Limb (tissue), 2 donors: Measurements from ENCODE around the gene POU2AF1.
"Not testable (repeated sequence)": the region's sequence is repeated elsewhere in the genome, so short reads cannot be mapped to it uniquely, and the experiment has no call there.

Source experiments
- DNase-seq, 2 donors: peaks; one replicate each; pipeline ENCODE4 v3.0.0-alpha.2; 2016; ENCODE audit errors: extremely low spot score in 2 of 2

POU2AF1 gene

DNA sequence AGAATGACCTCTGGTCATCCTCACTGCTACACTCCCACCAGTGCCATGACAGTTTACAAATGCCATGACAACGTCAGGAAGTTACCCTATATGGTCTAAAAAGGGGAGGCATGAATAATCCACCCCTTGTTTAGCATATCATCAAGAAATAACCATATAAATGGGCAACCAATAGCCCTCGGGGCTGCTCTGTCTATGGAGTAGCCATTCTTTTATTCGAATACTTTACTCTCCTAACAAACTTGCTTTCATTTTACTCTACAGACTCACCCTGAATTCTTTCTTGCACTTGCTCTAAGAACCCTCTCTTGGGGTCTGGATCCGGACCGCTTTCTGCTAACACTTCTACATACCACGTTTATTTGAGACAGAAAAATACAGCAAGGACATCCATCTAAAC lies 58.9 kb downstream of the POU2AF1 start:
- not testable (repeated sequence) for DNase-seq

DNA sequence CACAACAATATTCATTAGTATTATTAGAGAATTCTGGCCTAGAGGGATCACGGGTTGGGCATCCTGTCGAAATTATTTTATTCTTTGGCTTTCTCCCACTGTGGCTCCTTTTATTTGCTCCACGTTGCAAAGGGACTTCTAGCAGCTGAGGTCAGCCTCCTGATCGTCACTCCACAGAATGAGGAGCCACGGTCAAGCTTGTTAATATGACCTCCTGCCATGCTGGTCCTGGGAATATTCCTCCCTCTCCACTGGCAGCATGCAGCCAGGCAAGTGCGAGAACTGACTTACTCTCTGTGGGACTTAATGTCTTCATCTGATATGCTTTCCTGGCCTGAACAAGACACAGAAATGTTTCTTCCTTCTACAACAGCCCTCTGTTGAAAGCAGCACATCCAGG lies 59.8 kb downstream of the POU2AF1 start:
- DNase-seq = no peak

DNA sequence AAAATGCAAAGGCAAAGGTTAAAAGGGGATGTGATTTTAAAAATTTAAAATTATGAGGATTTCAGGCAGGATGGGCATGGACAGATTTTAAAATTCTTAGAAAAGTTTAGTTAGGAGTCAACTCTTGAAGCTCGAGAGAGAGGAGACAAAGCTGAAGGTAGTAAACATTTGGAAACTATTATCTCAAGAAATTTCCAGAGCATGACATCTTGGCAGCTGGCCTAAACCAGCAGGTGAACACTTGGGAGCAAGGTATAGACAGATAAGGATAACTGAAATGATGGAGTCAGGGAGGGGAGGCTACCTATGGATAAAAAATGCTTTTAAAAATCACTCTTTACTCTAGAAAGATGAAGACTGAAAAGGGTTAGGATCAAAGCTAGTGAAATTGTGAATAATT lies 67.0 kb downstream of the POU2AF1 start:
- DNase-seq = no peak

DNA sequence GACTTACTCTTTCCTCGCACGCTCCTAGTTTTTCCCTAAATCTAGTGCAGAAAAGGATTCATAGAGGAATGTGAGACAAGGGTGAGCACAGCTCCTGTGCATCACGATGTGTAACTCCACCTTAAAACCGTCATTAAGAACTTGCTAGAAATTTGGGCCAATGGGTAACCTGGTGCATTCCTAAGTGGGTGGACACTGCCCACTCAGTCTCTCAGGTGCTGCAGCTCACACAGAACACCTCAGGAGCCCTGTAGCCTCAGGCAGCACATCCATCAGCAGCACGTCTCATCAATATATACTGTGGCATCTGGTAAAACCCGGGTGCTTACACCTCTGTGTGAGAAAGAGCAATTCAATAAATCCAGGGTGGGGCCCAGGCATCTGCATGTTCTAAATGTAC lies 68.4 kb downstream of the POU2AF1 start:
- DNase-seq = no peak

DNA sequence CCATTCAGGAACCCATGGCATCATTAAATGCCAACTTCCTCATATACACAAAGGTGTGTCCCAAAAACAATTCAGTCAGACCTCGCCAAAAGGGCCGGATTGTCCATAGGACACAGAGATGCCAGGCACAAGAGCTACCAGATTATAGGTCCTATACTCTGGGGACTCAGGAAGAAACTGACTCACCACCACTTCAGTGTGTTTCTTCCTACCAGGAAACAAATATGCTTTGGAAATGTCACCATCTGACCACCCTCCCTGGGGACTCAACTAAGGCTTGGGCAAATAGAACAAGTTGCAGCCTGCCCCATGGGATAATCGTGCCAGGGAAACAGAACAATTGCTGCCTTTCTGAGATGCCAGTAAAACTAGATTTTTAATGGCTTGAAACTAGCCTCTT lies 69.0 kb downstream of the POU2AF1 start:
- DNase-seq = no peak

DNA sequence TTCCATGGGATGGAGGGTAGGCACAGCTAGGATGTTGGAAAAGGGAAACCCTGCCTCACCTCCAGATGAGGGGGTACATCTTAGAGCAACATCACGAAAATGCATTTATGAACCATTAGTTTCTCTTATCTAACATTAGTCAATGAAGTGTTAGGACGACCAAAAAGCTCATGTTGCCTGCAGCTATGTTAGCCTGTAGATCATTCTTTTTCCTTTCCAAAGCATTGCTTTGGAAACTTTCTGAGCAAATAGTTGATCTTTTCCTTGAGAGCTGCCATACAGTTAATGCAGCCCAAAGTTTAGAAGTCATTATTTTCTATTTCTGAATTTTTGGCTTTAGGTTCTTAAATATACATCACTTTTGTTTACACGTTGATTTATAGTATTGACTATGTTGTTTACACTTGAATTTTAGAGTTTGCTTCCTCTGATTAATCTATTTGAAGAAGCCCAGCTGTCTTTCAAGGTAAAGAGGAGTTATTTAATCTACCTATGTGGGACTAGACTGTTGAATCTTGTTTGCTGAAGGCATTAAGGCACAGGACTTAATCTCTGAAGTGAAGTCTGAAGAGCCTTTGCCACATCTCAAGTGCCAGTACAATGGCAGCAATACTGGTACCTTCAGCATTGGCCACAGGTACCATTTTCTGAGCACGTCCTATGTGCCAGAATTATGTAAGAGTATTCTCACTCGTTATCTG lies 69.7 kb downstream of the POU2AF1 start:
- DNase-seq = no peak

DNA sequence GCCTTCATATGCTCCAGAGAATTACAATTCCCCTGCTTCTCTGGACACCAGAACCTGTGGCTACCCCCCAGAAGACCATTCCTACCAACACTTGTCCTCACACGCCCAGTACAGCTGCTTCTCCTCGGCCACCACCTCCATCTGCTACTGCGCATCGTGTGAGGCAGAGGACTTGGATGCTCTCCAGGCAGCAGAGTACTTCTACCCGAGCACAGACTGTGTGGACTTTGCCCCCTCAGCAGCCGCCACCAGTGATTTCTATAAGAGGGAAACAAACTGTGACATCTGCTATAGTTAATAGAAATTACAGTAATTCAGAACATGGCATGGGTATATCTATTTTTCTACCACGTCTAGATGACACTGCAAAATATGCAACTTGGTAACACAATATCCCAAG lies 70.9 kb downstream of the POU2AF1 start:
- peak in 1 of 2 donors; percentile 43 for DNase-seq

DNA sequence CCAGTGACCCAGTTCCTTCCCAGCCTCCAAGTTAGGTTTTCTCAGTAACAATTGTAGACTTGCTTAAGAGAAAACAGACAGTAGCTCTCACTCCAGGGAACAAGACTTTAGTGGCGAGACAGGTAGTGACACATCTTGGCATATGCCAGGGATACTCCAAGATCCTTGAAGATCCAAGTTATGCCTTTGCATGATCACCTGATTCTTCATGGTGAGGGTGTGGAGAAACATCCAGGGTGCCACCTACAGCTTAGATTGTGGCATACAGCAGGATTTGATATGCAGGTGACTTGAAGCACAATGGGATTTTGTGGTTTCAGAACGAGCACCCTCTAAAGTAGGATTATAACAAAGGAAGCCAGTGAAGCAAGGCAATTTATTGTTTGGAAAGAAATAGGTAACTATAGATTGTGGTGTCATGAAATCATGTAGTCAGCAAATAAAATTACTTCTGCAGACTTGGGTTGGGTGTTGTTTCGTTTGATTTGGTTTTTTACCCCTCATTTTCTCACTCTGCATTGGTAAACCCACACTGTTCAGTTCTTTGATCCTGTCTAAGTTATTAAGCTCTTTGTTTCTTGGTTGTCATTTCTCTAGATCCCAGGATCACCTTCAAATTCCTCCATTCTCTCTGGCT lies 71.5 kb downstream of the POU2AF1 start:
- DNase-seq = no peak

DNA sequence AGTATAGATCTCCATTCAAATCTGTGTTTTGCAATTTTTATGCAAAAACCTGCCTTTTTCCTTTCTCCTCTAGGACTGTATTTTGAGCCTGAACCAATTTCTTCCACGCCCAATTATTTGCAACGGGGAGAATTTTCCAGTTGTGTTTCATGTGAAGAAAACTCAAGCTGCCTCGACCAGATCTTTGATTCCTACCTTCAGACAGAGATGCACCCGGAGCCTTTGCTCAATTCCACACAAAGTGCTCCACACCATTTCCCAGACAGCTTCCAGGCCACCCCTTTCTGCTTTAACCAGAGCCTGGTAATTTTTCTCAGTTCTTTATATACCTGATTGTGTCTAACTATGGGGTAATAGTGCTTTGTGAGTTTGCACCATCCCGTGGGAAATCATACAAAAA lies 72.8 kb downstream of the POU2AF1 start:
- no peak for DNase-seq

DNA sequence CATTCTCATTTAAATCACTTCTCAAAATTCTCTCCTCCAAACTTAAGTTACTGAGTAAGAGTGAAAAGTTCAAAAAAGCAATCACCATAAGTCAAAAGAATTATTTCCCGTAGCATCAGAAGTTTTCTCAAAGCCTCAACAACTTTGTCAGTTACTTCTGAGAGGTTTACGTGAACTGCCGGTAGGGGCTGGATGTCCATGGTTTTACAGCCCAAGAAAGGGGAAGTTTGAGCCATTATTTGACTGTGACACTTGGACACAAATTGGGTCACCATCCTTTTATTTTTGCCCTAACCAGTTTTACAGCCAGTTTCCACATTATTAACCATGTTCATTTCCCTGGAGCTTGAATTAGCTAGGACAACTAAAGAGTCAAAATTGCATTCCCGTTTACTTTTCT lies 73.2 kb downstream of the POU2AF1 start:
- no peak for DNase-seq

DNA sequence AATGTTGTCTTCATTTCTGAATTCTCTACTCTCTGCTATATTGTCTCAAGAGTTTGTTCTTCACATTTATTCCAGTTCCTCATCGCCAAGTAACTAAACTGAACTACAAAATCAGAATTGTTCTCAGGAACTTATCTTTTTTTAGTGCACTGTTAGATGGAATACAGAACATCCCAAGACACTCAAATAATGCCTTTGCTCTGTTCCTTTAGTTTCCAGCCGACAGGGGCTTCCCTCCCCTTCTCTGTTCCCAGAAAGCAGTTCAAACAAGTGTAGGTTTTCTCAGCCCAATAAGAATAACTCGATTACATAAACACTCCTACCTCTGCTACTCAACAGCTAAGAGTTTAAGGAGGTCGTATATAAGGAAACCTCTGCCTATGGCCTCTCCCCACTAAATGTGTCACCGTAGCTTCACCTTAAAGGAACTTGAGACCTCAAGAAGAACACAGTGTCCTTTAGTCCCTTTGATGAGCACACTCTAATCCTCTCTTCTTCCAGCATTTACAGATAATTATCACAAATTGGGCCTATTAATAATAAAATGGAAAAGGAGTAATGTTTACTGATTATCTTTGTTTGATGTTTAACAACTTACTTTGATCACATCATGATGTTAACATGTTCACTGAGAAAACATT lies 73.8 kb downstream of the POU2AF1 start:
- no peak for DNase-seq

DNA sequence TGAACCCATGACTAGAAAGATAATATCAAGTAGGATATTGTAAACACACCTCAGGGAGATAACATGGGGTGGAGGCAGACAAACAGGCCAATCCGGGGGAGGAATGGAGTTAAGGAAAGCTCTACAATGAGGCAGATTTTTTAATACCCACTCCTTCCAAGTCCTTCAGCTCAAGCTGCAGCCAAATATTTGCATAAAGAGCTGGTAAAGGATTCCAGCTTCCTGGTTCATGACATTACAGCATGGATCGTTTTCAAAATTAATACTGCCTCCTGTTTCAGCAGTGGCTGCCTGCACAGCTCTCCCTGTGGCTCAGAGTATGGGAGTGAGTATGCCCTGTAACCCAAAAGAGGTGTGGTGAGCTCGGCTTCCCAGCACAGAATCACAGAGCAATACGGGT lies 75.6 kb downstream of the POU2AF1 start:
- DNase-seq = peak in 1 of 2 donors; percentile 66

DNA sequence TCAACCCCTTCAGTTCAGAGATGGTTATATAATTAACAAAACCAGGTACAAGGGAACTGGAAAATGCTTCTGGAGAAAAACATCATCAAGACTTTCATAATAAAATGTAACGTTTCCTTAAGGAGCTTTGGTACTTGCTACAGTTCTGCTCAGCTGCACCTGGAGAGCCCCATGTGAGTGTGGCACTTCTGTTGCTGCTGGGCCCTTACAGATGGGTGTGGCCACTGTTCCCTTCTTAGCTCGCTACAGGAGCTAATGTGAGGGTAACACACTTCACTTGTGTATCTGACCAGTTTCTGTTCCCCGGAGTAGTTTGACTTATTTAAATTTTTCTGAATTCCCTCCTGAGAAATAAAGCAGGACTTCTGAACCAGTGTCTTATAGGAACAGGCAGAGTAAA lies 76.8 kb downstream of the POU2AF1 start:
- DNase-seq = no peak
